COLO829 (cell line): ENCODE measurements around the gene LIMD2.
A peak's percentile ranks its signal among the peaks of the same experiment; 100 is the strongest.
"Not testable (repeated sequence)": the region's sequence is repeated elsewhere in the genome, so short reads cannot be mapped to it uniquely, and the experiment has no call there.

ENCODE experiments used
- DNase-seq: peaks from one replicate; pipeline ENCODE4 v3.0.0; 2012; ENCODE audit warnings: low spot score

Gene LIMD2

DNA sequence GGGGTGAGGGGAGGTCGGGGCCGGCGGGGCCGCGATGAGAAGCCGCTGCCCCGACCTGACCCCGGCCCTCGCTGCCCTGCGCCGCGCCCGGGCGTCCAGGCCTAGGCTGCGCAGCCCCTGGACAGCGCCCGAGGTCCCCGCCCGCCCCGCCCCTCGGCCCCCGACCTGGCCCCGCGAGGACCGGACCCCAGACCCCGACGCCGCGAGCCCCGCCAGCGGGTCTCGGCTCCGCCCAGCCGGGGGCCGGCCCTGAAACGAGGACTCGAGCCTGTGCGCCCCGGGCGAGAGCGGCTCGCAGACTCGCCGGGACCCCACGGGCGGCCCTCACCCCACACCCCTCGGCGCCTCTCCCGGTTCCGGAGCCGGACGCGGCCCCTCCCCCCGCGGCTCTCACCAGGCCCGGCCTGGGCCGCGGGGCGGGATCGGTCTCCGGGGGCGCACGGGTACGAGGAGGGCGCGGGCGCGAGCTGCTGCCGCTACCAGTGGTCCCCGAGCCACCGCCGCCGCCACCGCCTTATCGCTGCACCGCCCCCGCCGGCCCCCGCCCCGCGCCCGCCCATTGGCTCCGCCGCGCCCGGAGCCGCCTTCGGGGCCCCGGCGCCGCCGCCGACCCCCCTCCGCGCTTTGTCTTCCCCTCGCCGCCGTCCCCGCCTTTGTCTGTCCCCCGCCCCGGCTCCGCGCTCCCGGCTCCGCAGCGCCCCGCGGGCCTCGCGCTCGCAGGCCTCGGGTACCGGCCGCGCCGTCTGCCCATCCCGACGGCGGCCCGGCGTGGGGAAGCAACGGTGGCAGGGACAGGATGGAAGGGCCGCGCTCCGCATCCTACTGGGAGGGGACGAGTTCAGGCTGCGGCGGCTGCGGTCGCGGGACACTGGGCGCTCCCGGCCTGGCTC is at the start of gene LIMD2:
LIMD2 (minus strand) TSS at position 488 of the 890 bp plus-strand sequence. CDS start 827 bp downstream, outside the sequence.
- no peak for DNase-seq

DNA sequence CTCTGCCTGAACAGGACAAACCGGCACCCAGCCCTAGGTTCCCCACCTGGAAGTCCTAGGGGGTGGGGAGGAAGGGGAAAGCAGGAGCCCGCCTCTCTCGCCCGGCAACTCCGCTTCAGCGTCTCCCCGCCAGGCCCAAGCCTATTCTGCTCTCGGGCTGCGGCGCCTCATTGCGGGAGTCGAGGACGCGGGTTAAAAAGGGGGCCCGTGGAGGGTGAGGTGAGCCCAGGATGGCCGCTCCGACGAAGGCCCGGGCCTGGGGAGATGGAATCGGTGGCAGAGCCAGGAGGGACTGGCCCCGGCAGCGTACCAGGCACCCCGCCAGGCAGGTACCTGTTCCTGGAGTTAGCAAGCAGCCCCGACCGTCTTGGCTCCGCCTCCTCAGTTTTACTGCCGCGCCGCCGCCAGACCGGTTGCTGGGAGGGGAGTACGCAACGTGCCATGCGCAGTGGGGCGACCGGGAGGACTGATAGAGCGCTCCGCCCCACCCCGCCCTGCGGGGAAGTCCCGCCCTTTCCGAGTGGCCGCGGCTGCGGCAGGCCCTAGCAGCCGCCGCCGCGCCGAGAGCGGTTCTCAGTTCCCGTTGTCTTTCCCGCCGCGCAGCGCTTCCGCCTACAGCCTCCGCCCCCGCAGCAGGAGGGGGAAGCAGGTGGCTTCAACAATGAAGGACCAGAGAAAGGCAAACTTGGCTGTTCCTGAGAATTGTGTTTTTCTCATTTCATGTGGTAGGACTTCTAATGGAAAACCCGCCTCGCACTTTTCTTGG is 41.7 kb upstream of the LIMD2 start, which contains the start of gene STRADA:
STRADA (minus strand) TSS at position 392 of the 766 bp plus-strand sequence. CDS start 13,430 bp downstream, outside the sequence.
- peak; percentile 96 for DNase-seq

DNA sequence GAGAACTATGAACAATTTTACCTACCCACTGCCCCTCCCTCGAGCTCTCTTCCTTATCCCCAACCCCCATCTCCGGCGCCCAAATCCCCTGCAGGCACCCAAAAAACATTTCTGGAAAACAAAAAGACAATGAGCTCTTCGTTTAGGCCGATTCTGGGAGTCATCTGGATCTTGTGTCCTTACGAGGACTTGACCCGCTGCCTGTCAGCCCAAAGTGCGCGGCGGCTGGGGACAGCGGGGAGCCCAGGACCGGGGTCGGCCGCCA is 41.1 kb upstream of the LIMD2 start:
- peak; percentile 3 for DNase-seq

DNA sequence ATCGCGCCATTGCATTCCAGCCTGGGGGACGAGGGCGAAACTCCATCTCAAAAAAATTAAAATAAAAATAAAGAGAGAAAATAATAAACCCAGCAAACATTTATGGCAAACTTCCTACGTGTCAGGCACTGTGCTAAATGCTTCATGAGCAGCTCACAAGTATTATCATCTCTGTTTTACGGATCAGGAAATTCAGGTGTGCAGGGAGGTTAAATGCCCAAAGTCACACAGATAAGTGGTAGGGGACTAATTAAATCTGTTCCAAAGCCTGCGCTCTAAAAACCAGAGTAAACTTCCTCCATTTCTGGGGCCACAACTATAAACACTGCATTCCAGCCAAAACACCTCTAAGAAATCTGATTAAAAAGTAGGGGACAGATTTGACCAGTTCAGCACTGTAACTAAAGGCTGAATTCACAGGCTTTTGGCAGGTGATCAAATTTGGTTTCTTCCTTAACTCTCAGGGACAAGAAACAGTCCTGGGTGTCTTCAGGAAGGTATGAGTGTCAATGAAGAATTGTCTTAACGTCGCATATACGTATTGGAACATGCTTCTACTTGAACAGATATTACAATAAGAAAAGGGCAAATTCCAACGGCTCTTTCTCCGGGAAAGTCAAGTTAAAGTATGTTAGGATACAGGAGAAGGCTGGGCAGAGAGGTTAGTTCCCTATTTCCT is 40.7 kb upstream of the LIMD2 start:
- no peak for DNase-seq

DNA sequence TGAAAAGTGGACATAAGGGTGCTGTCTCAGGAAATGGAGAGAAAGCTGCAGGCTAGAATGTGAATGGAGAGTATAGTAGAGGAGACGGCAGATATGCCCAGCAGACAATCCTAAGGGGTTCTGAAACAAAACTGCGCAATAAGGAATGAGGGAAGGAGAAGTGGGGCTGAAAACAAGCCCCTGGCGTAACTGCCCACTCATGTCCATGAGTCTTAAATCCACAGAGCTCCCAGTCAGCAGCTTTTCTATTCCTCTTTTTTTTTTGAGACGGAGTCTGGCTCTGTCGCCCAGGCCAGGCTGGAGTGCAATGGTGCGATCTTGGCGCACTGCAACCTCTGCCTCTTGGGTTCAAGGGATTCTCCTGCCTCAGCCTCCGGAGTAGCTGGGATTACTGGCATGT is 35.8 kb upstream of the LIMD2 start:
- DNase-seq, result no peak

DNA sequence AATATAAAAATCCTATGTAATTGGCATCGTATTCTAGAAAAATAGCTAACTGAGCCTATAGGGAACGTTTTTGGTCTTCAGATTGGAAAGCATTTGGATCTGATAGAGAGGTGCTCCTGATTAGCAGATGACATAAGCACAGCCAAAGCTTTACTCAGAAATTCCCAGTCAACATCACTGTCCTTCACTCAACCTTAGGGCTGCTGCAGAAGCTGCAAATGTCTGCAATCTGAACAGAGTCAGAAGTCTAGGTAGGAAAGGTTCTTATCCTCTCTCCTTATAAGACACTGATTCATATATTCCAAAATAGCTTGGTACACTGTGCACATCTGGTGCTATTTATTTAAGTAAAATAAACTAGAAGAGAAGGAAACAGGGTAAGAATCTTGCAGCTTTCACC is 22.5 kb upstream of the LIMD2 start:
- no peak for DNase-seq

DNA sequence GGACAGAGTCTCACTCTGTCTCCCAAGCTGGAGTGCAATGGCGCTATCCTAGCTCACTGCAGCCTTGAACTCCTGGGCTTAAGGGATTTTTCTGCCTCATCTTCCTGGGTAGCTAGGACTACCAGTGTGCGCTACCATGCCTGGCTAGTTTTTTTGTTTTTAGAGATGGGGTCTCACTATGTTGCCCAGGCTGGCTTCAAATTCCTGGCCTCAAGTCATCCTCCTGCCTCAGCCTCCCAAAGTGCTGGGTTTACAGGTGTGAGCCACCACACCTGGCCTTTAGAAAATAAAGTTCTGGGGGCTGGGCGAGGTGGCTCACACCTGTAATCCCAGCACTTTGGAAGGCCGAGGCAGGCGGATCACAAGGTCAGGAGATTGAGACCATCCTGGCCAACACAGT is 20.3 kb upstream of the LIMD2 start:
- not testable (repeated sequence) for DNase-seq

DNA sequence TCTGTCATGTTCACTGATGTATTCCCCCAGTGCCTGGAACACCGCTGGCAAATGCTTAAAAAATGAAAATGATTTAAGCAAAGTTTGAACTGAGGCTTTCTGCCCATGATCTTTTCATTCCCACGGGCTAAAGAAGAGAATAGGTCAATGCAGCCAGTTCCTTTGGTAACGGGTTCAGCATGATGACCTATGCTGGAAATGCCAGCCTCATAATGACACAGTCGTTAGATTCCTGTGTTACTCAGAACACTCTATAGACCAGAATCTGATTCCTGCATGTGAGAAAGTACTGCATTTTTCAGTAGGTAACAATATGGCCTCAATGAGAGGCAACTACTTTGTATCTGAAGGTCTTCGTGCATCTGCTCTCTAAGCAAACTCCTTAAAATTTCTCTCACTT is 19.1 kb upstream of the LIMD2 start:
- DNase-seq, result no peak

DNA sequence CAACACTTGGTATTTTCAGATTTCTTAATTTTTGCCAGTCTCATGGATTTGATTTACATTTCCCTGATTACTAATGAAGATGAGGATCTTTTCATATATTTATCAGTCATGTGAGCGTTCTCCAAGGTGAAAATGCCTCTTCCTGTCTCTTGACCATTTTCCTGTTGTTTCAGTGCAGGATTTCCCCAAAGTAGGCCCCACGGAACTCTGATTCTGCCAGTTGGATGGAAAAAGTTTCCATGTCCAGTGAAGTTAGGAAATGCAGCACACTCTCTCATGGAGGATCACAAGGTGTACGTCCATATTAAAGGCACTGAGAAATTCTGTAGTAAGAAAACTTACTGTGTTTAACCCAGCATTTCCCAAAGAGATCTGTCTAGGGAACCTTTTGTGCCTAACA is 16.5 kb upstream of the LIMD2 start:
- DNase-seq, result no peak

DNA sequence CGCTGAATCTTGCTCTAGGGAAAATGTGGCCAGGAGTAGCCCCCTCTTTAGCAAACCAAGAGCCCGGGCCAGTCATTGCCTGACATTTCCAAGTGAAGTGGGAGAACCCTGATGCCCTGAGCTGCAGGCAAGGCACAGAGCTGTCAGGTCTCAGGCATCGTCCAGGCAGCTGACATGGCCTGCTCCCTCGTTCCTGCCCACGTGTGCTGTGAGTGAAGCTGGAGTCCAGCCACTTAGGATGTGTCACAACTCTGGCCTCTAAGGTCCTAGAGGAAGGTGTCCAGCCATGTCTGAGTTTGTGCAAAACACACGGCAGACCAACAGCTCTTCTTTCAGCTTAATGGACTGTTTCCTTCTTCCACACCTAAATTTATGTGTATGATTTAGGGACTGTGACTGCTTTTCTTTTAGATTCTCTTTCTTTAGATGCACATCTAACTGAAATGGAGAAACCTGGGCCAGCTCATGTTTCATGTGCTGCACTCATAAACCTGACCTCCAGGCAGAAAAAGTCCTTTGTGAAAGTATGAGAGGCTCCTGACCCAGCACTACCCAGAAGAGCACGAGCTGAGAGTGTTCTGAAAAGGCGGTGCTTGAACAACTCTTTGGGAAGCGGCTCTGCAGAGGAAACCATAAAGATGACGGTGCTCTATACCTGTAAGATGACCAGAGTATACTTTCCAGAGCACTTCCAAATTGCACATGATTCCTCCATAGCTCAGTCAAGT is 14.8 kb upstream of the LIMD2 start:
- DNase-seq, result no peak

DNA sequence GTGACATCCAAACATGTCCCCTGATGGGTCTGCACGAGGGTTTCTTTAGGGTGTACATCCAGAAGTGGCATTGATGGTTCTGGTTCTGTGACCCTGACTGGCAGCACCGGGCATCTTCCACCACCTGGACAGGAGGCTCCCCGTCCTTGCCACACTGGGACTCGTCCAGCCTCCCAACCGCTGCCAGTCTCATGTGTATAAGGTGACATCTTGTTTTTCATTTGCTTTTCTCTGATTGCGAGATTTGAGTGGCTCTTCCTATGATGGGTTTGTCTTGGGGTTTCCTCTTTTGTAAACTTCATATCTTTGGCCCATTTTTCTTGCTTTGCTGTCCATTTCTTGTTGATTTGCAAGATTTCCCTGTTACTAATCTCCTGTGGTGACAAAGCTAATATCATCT is 9.2 kb upstream of the LIMD2 start:
- no peak for DNase-seq

DNA sequence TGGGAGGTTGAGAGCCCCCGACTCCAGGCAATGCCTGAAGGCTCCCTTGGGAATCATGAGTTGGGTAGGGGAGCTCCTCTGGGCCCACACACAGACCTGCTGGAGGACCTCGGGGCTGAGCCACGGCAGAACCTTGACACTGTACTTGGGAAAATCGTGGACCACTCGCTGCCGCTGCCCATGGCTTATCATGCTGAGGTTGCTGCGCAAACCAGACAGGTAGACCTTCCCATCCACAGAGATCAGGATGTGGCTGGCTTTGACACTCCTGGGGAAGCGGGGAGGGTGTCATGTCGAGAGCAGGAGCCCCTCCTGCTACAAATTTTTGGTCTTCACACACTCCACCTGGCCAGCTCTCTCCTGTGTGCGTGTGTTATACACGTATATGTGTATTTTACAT is 7.2 kb upstream of the LIMD2 start:
- no peak for DNase-seq

DNA sequence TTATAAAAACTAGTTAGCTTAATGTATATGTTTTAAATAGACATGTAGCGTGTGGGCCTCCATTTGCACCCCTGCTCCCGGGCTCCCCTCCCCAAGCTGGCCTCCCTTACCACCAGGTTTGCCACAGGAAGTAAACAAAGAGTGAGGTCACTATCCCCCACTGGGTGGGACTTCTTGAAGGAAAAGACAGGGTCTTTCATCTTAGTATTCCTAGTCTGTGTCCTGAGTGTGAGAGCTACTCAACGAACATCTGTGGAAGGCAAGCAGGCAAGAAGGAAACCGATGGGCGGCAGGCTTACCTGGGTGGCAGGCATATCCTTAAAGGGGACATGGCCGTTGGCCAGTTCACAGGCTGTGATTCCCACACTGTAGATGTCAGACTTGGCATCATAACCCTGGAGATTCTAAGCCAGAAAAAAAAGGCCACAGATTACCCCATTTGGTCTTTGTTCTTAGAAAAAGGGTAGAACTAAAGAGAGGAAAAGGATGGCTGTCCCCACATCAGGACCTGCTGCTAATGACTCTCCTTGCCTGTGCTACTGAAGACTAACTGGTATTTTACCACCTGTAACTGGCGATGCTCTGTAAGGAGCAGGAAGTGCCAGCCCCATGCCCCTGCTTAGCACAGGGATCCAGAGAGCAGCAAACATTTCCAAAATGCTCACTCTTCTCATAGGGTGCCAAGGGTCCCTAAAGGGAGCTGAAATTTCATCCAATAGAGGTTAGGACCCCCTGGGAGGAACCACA is 6.6 kb upstream of the LIMD2 start:
- no peak for DNase-seq

DNA sequence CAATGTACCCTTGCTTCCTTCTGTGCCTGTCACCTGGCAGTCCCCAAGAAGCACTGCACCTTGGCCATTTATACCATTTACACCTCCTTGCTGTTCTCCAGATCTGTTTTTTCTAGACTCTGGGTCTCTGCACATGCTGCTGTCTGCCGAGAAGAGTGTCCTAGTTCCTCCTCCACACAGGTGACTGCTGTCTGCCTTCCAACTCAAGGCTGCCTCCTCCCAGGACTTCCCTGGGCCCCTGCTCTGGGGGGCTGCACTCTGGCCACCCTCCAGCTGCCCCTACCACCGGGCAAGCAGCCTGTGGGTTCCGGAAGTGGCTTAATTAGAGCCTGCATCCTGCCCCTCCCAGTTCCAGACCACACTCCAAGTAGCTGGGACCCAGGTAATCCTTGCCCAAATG is 5.7 kb upstream of the LIMD2 start:
- no peak for DNase-seq

DNA sequence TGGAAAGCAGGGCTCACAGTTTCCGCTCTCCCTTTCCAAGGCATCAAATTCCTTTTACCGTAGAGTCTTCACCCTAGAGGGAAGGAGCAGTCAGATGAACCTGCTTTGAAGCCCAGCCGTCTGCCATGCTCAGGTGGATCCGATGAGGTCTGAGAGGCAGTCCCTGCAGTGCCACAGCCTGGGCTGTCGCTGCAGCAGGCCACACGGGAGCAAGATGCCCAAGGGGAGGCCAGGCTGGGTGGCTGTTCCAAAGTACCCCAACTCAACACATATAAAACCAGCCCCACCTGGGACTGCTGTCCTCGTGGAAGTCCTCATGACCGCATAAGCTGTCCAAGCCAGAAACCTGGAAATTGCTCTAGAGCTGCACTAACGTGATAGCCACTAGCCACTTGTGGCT is 4.9 kb upstream of the LIMD2 start:
- DNase-seq, result no peak

DNA sequence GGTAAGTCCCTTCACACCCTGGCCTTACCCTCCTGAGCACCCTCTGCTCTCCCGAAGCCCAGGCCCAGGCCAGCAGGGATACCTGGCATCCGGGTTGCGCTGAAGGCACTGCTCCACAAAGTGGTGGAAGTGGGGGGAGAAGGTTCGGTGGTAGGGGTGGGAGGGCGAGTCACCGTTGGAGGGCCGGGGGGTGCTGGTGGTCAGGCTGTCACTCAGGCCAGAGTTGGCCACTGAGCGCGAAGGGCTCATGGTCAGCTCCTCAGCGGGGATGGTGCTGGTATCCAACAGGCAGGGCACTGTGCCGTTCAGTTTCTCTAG is 4.3 kb upstream of the LIMD2 start:
- no peak for DNase-seq

DNA sequence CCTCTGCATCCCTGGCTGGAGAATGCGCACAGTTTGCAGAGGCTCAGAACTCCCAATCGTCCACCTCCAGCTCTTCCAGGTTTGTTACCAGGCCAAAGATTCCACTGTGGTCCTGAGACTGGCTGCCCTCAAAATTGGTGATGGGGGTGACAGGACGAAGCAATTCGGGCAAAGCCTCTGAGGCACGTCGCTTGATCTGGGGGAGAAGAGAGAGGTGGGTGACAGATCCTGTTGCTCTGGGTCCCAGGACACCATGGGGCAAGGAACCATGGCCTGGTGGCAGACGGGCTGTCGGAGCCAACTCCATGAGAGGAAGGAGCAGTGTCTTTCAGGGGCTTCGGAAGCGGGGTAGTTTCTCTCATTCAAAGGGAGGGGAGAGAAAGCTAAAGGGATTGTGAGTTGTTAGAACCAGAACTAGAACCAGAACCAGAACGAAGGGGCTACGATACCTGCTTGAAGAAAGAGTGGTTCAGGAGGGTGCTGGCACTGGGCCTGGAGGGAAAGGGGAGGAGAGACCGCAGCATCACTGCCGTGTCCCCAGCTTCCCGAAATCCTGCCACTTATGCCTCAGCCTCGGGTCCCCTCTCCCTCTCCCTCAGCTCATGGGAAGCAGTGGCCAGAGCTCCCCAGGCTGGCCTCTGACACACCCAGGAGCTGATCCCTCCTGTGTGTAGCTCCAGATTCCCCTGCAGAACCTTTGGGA is 3.8 kb upstream of the LIMD2 start:
- no peak for DNase-seq

DNA sequence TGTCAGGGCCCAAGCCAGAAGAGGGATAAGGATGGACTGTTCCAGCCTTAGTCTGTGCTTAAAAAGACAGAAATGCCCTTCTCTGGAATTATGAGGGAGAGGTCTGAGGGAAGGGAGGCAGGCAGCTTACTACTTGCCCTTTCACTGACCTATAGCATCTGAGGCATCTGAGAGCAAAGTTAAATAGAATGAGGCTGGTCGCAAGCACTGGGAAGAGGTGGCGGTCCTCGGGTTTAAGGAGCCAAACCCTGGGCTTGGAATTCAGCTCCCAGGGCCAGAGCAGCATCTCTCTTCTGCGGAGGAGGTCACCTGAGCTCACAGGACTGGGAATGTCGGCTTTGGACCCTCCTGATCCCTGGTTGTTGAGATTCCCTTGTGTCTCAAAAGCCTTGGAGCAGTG is 3.1 kb upstream of the LIMD2 start:
- DNase-seq, result no peak

DNA sequence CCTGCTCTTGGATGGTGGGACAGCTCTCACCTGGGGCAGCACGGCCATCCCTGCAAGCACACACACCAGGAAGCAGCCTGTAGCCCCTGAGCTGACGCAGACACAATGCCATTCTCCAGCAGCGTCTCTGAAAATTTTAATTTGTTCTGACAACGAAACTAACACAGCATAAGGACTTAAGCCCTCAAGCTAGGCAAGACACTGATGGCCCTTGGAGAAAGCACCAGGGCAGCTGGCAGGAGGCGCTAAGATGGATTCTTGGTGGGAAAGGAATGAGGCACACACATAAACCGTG is 2.7 kb upstream of the LIMD2 start:
- no peak for DNase-seq

DNA sequence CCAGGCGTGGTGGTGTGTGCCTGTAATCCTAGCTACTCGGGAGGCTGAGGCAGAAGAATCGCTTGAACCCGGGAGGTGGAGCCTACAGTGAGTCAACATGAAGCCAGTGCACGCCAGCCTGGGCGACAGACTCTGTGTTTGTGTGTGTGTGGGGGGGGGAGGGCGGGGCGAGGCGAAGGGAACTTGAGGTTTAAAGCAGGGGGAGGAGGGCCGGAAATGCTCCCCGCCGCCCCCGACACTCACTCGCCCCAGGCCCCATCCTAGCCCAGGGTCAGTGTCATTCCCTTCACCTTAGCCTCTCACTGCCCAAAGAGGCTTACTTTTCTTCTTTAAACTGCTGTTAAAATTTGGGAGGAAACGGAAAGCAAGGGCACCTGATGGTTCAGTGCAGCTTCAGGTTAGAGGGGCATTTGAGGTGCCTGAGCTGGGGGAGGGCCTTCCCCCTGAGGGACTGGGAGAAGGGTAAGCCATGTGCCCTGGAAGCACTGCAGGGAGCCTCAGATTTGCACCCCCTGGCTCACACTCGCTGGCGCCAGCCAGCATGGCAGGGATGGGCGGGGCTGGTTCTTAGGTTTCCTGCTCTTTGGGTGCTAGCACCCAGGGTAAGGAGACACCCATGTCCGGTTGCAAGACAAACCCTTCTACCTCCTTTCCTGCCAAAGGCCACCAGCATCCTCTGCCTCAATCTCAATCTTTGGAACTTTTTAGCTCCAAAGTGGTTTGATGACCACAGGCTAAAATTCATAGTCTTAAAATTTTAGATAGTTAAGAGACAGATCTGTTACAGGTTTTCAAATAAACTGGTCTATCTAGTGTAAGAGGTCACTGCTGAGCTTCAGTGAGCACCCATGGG is 2.2 kb upstream of the LIMD2 start:
- no peak for DNase-seq
